CD4-positive, alpha-beta T cell (primary cell): ENCODE data around the gene EPHA4. TPM values are rescaled to one million over a fixed set of nuclear protein-coding genes. Genes with fewer than 3 reads are reported as not detected.
A peak's percentile ranks its signal among the peaks of the same experiment; 100 is the strongest.

Experiments
- ATAC-seq: fragments of 200-7000 bp; cut with Tn5 transposase; one replicate; pipeline ENCODE4 v1.10.0; 2022; ENCODE audit warnings: mild to moderate bottlenecking; ENCODE audit not compliant: poor library complexity
- CTCF ChIA-PET: fragments of 350-600 bp; sonication (Branson Sonifier 250); formaldehyde crosslinking; loops from one replicate; lab custom pipeline; 2021; ENCODE audit warnings: antibody characterized with exemption, inconsistent platforms; lab: Charles Lee
- POLR2A ChIA-PET: fragments of 350-600 bp; sonication (Branson Sonifier 250); formaldehyde crosslinking; loops from one replicate; lab custom pipeline; 2021; ENCODE audit warnings: antibody characterized with exemption, inconsistent platforms; lab: Charles Lee
- DNase-seq, 14 experiments: peaks; one replicate each; pipeline ENCODE4 v3.0.0-alpha.2; 2013 to 2020; ENCODE audit warnings: mixed read lengths in 2 of 14
- H3K27ac ChIP-seq, 2 donors: one replicate each; pipeline versions ENCODE4 v1.5.1 to v1.7.0; 2013; ENCODE audit warnings: low read length in 2 of 2, low read depth in 1 of 2, mild to moderate bottlenecking in 1 of 2
- H3K27me3 ChIP-seq, 2 experiments: 1 replicate in 1 of 2; 2 replicates in 1 of 2; pipeline versions ENCODE4 v1.6.1 to v1.7.0; 2013; ENCODE audit warnings: low read length in 2 of 2, control low read depth in 1 of 2, mild to moderate bottlenecking in 1 of 2, moderate library complexity in 1 of 2; ENCODE audit not compliant: insufficient read depth in 2 of 2, control insufficient read depth in 1 of 2
- H3K36me3 ChIP-seq: one replicate; pipeline ENCODE4 v1.6.1; 2013; ENCODE audit warnings: low read length, control low read depth; ENCODE audit not compliant: insufficient read depth
- H3K4me1 ChIP-seq: one replicate; pipeline ENCODE4 v1.6.1; 2013; ENCODE audit warnings: low read length, control low read depth; ENCODE audit not compliant: insufficient read depth
- H3K4me3 ChIP-seq: one replicate; pipeline ENCODE4 v1.5.1; 2013; ENCODE audit warnings: mild to moderate bottlenecking, low read length, moderate library complexity
- H3K9me3 ChIP-seq, 2 experiments: 1 replicate in 1 of 2; 2 replicates in 1 of 2; pipeline versions ENCODE4 v1.6.1 to v1.7.0; 2013; ENCODE audit warnings: low read length in 2 of 2, mild to moderate bottlenecking in 2 of 2, control low read depth in 1 of 2, moderate library complexity in 1 of 2; ENCODE audit not compliant: control insufficient read depth in 1 of 2, insufficient read depth in 1 of 2
- H3K27ac Mint-ChIP-seq: one replicate; pipeline ENCODE4 v1.8.0; 2020; ENCODE audit warnings: mixed read lengths
- H3K27me3 Mint-ChIP-seq: one replicate; pipeline ENCODE4 v1.8.0; 2021; ENCODE audit warnings: mixed read lengths
- H3K36me3 Mint-ChIP-seq: one replicate; pipeline ENCODE4 v1.8.0; 2021; ENCODE audit warnings: low read depth, mixed read lengths
- H3K4me1 Mint-ChIP-seq: one replicate; pipeline ENCODE4 v1.8.0; 2021; ENCODE audit warnings: low read depth, mixed read lengths
- H3K4me3 Mint-ChIP-seq: one replicate; pipeline ENCODE4 v1.8.0; 2020; ENCODE audit warnings: mild to moderate bottlenecking, mixed read lengths
- H3K9me3 Mint-ChIP-seq: one replicate; pipeline ENCODE4 v1.8.0; 2020; ENCODE audit warnings: mixed read lengths
- CTCF ChIP-seq: fragments of 200-600 bp; IDR thresholded peaks from one replicate; pipeline ENCODE4 v1.8.0; 2022; ENCODE audit warnings: antibody characterized with exemption, mild to moderate bottlenecking
- intact Hi-C, 2 experiments: fragments of 100-400 bp; cut with DNase I in 1 of 2; cut with micrococcal nuclease in 1 of 2; formaldehyde crosslinking; loops; one replicate each; pipeline versions ENCODE4 v1.15.1 to v1.9.0; 2023 to 2025; cut with DNase I, micrococcal nuclease
- total RNA-seq, 174 experiments: library from RNA in 2 of 174; stranded (reverse) in 2 of 174; gene quantifications; one replicate each; pipeline ENCODE4 v1.2.3 and lab custom pipeline; 2021 to 2026

The EPHA4 gene
- total RNA-seq, 2 experiments from 2014 or later = 85.7 to 86.5 TPM

- ChIA-PET CTCF (interaction anchor here (0.5 kb wide), 1 partner anchor 9 kb away, joined by 3 read pairs; no protein-coding TSS in a partner anchor), POLR2A (interaction anchor here (1.5 to 3.3 kb wide), 2 partner anchors 10 to 53 kb away, joined by 6 to 27 read pairs; no protein-coding TSS in a partner anchor)
- DNase-seq = peak in 4 of 14 experiments; percentile 3 to 32 (median 25)
- Histone ChIP-seq H3K9me3 (no peaks in the 10 kb centered on the region), H3K27ac (no peak overlapping the region), H3K4me1 (peaks cover 19% of the 10 kb centered on the region), H3K4me3 (no peak overlapping the region), H3K27me3 (no peaks in the 10 kb centered on the region), H3K36me3 (no peaks in the 10 kb centered on the region)
- no peaks in the 10 kb centered on the region for H3K9me3 Mint-ChIP-seq
- H3K4me1 Mint-ChIP-seq = peaks cover 71% of the 10 kb centered on the region
- TF ChIP-seq CTCF = no peak
- H3K4me3 Mint-ChIP-seq = peak overlapping the region; percentile 31
- H3K27me3 Mint-ChIP-seq = no peaks in the 10 kb centered on the region
- intact Hi-C loops = loop anchor here in 1 of 2 experiments (10.0 kb wide), 1 partner anchor 49 kb away; no protein-coding TSS in a partner anchor
- ATAC-seq = no peak
- peak overlapping the region; percentile 11 for H3K27ac Mint-ChIP-seq
- peaks cover 5% of the 10 kb centered on the region for H3K36me3 Mint-ChIP-seq
Observed at GRCh38 chr2:221465776-221466175, 106.3 kb downstream of the EPHA4 start.

GRCh38 chr2:221464971-221465370, 107.1 kb downstream of the EPHA4 start:
- Mint-ChIP-seq H3K4me3 (no peak overlapping the region), H3K4me1 (peaks cover 71% of the 10 kb centered on the region), H3K36me3 (peaks cover 5% of the 10 kb centered on the region), H3K9me3 (no peaks in the 10 kb centered on the region), H3K27ac (peak overlapping the region; percentile 11), H3K27me3 (no peaks in the 10 kb centered on the region)
- Histone ChIP-seq H3K4me1 (peaks cover 19% of the 10 kb centered on the region), H3K36me3 (no peaks in the 10 kb centered on the region), H3K4me3 (no peak overlapping the region), H3K27ac (no peak overlapping the region), H3K27me3 (no peaks in the 10 kb centered on the region), H3K9me3 (no peaks in the 10 kb centered on the region)
- TF ChIP-seq CTCF = no peak
- DNase-seq = no peak
- intact Hi-C loops = loop anchor here in 1 of 2 experiments (10.0 kb wide), 1 partner anchor 50 kb away; no protein-coding TSS in a partner anchor
- CTCF ChIA-PET = no interaction called here
- POLR2A ChIA-PET = interaction anchor here (1.5 to 3.3 kb wide), 2 partner anchors 9 to 53 kb away, joined by 6 to 27 read pairs; no protein-coding TSS in a partner anchor
- ATAC-seq = no peak

- H3K27ac ChIP-seq = no peak overlapping the region
- Mint-ChIP-seq H3K27me3 (no peaks in the 10 kb centered on the region), H3K4me1 (peaks cover 67% of the 10 kb centered on the region), H3K4me3 (no peak overlapping the region), H3K36me3 (no peaks in the 10 kb centered on the region), H3K27ac (peak overlapping the region; percentile 28), H3K9me3 (no peaks in the 10 kb centered on the region)
- H3K27me3 ChIP-seq = no peaks in the 10 kb centered on the region
- DNase-seq (peak in 1 of 14 experiments; percentile 36), ATAC-seq (peak; percentile 29)
- no peaks in the 10 kb centered on the region for H3K36me3 ChIP-seq
- no peaks in the 10 kb centered on the region for H3K9me3 ChIP-seq
- CTCF ChIA-PET = no interaction called here
- intact Hi-C loops = loop anchor here in 1 of 2 experiments (10.0 kb wide), 1 partner anchor 51 kb away; no protein-coding TSS in a partner anchor
- no peak overlapping the region for H3K4me3 ChIP-seq
- TF ChIP-seq CTCF = no peak
- POLR2A ChIA-PET = interaction anchor here (1.0 to 3.3 kb wide), 2 partner anchors 55 to 68 kb away, joined by 3 to 27 read pairs; no protein-coding TSS in a partner anchor
- peaks cover 19% of the 10 kb centered on the region for H3K4me1 ChIP-seq
Observed at GRCh38 chr2:221463241-221463896, 108.7 kb downstream of the EPHA4 start.
